Renal cortical epithelial cell (primary cell): ENCODE data around the gene NEUROD2. TPM values are rescaled to one million over a fixed set of nuclear protein-coding genes. Genes with fewer than 3 reads are reported as not detected.

ENCODE experiments used
- DNase-seq: peaks from one replicate; pipeline ENCODE4 v3.0.0-alpha.2; 2011; ENCODE audit warnings: low read depth
- total RNA-seq: library from RNA; depleted of rRNA; stranded (reverse); fragments of >200 nt; gene quantifications from 2 replicates; pipeline ENCODE4 v1.2.3, GENCODE V29; 2014

The NEUROD2 gene
- total RNA-seq, 1 donor from 2014 or later, result not detected

DNA sequence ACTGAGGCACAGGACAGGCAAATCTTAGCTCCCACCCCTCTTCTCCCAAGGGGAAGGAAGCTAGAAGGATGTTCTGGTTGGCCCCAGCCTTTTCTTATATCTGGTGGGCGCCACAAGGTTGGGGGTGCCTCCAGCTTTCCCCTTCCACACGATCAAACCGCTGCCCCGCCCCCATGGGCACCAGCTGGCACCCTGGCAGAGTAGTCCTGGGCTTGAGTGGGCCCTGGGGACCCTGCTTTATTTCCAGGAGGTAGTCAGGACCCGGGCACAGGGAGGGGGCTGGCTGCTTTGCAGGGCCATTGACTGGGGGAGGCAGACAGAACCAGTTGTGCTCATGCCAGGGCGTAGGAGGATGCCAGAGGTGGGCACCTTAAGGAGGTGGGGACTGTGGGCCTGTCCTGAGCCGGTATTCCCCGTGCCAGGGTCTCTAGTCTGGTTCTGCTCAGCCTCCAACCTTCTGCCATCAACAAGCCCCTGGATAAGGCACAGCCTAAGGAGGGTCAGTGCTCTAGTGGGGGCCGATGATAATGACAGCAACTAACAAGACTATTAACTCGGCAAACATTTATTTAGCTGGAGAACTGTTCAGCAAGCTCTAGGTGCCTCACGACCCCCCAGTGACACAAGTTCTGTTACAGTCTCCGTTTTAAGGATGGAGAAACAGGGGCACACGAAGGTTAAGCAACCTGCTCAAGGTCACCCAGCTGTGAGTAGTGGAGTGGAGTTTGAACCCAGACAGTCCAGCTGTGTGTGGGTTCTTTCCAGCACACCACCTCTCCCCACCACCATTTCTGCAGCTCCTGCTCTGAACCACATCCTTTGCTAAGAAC lies 11.5 kb upstream of the NEUROD2 start:
- DNase-seq, result no peak

DNA sequence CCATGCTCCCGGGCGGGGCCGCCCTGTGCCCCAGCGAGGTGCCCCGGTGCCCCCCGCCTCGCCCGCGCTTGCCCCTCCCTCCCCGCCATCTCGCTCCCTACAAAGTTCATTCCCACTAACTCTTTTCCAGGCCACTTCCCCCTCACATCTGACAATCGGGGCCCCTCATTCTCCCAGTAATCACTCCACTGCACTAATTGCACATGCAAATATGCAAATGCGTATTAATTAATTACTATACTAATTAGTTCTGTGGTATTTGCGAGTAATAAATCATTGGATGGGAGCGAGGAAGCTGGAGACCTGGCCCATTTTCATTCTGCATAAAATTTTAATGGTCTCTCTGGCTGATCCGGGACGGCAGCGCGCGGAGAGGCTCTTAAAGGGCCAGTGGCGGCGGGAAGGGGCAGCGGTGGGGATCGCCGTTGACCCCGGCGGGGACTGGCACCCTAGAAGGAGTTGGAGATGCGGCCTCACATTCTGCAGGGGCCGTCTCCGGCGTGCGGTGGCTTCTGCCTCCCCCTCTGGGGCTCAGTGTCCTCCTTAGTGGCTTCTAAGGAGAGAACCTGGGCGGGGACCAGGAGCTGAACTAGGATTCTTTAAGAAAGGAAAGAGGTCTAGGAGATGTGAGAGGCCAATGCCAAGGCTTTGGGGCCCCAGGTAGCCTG lies 10.7 kb upstream of the NEUROD2 start:
- no peak for DNase-seq

DNA sequence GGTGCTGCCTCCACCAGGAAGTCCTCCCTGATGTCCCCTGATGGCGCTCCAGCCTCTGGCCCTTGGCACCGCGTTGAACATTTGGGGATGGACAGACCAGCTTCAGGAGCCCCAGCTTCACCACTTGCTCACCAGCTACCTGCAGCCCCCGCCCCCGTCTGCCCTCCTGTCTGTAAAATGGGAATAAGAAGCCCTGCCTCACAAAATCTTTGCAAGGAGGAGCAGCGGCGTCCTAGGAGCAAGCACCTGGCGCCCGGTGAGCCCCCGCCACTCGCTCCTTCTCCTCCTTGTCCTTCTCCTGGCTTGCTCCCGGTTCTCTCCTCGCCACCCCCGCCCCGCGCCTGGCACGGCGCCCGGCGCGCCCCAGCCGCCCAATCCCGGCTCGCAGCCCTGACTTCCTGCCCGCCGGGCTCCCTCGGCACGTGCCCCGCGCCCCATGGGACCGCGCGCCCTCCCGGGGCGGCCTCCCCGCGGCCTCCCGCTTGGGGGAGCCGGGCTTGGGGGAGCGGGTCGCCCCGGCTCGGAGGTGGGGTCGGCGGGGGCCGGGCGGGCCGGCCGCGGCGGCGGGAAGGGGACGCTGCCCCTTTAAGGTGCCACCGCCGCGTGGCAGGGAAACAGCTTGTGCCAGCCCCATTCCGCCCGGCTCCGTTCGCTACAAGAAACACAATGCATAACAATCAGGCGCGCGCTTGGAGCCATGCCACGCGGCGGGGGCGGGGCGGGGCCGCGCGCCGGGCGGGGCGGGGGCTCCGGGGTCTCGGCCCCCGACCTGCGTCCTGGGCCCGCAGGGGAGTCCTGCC lies 9.9 kb upstream of the NEUROD2 start:
- peak; percentile 40 for DNase-seq

DNA sequence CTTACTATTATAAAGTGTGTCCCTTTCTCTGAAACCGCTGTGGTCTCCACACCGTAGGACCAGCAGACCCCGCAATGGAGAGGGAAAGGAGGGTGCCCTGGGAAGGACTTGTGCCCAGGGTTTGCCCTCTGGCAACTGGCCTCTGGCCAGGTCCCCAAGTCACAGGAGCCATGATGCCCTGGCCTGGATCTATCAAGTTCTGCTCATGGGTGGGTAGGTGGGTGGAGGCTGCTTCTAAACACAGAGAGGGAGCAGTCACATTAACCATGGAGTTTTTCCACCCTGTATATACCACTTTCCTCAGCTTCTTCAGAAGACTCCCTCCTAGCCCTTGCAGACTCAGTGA lies 9.4 kb upstream of the NEUROD2 start:
- no peak for DNase-seq

DNA sequence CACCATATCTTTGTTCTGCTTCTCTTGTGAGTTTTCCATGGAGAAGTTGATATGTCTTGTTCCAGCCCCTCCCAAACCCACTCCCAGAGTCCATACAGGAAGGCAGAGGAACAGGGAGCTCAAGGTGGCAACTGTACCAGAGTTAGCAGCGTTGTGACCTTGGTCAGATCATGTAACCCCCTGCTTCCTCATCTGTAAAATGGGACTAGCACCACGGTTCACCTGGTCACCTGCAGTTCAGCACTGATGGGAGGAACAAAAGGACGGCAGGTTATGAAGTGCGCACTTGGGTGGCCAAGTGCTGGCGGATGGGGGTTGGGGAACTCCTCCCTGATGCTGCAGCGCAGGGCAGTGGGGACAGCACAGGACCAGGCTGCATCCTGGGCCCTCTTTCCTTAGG lies 7.7 kb upstream of the NEUROD2 start:
- DNase-seq, result no peak

DNA sequence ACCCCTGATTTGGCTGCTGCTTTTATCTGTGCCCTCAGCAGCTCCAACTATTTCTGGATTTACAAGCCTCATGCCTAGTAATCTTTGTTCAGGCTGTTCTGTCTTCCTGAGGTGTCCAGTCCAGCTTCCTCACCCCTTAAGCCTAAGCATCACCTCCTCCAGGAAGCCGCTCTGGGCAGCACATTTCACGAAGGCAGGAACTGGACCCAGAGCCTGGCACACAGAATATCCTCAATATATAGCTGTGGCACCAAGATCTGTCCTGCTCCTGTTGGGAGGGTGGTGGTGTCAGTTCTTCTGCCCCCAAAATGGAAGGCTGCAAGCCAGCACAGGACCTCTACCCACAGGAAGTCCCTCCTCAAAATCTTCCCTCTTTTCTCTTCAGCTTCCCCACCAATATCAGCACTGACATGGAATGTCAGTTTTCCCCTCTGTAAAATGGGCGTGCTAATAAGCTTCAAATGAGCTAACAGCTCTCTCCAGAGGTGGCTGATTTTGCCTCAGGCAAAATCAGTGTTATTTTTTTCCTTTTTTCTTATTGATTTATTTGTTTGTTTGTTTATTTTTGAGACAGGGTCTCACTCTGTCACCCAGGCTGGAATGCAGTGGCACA lies 6.9 kb upstream of the NEUROD2 start:
- no peak for DNase-seq

- DNase-seq, result no peak
Measured at GRCh38 chr17:39612935-39613464, 5.3 kb upstream of the NEUROD2 start.

DNA sequence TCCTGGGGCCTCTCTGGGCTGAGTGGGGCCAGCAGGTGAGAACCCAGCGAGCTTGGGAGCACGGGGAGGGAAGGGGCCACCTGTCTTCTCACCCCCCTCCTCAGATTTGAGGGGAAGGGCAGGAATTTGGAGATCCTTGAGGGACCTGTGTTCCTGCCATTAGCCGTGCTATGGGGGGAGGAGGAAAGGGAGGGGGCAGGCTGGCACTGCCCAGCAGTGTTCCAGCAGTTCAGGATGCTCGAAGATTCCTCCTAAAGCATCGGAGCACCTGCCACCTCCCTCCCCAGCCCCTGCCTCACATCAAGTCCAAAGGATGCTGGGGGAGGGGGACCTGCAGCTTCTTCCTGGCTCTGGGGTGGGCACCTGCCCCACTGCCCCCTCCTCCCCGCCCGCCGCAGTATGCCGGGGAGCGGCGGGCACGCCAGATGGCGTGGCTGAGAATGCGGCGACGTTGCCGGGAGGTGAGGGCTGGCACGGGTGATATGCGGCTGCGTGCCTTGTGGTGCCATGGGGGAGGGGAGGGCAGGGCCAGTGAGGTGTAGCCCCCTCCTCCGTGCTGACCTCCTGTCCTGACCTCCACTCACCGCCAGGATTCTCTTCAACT lies 4.7 kb upstream of the NEUROD2 start:
- DNase-seq, result no peak

- no peak for DNase-seq
Measured at GRCh38 chr17:39611401-39612112, 3.8 kb upstream of the NEUROD2 start.

GRCh38 chr17:39609416-39610025 lies 1.8 kb upstream of the NEUROD2 start:
- no peak for DNase-seq

DNA sequence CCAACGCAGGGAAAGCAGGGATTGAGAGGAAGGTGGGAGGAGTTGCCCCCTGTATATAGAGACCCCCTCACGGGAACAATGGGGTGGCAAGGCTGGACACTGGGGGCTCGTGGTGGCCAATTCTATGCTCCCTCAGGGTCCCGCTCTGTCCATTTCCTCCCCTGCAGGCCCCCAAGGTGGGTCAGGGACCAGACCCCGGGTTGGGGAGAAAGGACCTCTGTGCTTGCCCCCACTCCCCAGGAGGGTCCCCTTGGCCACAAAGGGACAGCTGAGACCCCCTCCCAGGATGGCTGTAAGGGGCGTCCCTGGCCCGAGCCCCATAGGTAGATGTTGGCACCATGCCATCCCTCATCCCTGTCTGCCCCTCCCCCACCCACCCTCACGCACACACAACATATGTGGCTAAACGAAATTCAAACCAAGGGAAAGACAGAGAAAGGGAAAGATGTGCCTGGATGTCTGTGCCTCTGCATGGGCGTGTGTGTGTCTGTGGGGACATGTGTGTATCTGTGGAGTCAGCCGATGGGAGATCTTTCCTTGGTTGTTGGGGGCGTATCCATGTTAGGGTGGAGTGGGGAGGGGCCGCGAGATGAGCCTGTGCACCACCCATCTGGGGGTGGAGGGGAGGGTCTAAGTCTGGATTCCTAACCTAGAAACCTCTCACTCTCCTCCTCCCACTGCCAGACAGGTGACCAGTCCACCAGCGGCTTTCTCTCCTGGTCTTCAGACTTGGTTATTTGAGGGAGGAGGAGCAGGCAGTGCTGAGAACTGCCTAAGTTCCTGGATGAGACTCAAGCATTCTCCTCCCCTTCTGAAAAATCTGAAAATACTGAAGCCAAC lies 642 bp upstream of the NEUROD2 start:
- DNase-seq, result no peak

- DNase-seq, result no peak
Measured at GRCh38 chr17:39607057-39607850, 466 bp downstream of the NEUROD2 start.

GRCh38 chr17:39606434-39607056 lies 1.2 kb downstream of the NEUROD2 start:
- no peak for DNase-seq

DNA sequence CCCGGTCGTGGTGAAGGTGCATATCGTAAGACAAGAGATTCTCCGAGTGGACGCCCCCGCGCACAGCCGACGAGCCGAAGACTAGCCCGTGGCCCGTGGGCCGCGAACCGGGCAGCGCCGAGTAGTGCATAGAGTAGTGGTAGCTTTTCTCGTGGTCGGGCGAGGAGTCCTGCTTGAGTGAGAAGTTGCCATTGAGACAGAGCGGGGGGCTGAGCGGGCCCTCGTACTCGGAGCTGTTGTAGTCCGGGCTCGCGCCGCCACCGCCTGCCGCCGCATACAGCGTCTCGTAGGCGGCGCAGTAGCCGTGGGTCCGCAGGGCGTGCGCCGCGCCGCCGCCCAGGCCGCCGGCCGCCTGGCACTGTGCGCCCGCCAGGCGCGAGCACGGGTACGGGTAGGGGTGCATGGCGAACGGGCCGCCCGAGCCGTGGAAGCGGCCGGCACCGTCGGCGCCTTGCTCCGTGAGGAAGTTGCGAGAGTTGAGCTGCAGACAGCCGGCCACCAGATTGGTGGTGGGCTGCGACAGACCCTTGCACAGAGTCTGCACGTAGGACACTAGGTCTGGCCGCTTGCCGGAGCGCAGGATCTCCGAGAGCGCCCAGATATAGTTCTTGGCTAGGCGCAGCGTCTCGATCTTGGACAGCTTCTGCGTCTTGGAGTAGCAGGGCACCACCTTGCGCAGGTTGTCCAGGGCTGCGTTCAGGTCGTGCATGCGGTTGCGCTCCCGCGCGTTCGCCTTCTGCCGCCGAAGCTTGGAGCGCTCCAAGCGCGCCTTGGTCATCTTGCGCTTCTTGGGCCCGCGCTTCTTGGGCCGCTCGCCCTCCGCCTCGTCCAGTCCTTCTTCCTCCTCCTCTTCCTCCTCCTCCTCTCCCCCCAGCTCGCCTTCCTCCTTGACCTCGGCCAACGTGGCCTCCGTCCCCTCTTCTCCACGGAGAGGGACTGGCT lies 2.0 kb downstream of the NEUROD2 start:
- DNase-seq, result no peak

- no peak for DNase-seq
Measured at GRCh38 chr17:39604911-39605491, 2.7 kb downstream of the NEUROD2 start.

- DNase-seq, result no peak
Measured at GRCh38 chr17:39603304-39604016, 4.3 kb downstream of the NEUROD2 start.
